Measurements from ENCODE around the gene SLC25A3. TPM values are rescaled to one million over a fixed set of nuclear protein-coding genes. Genes with fewer than 3 reads are reported as not detected.
"Not testable (repeated sequence)": the region's sequence is repeated elsewhere in the genome, so short reads cannot be mapped to it uniquely, and the experiment has no call there.

The SLC25A3 gene
- total and polyA plus RNA-seq, 4 donors = 352 to 474 (median 443) TPM

DNA sequence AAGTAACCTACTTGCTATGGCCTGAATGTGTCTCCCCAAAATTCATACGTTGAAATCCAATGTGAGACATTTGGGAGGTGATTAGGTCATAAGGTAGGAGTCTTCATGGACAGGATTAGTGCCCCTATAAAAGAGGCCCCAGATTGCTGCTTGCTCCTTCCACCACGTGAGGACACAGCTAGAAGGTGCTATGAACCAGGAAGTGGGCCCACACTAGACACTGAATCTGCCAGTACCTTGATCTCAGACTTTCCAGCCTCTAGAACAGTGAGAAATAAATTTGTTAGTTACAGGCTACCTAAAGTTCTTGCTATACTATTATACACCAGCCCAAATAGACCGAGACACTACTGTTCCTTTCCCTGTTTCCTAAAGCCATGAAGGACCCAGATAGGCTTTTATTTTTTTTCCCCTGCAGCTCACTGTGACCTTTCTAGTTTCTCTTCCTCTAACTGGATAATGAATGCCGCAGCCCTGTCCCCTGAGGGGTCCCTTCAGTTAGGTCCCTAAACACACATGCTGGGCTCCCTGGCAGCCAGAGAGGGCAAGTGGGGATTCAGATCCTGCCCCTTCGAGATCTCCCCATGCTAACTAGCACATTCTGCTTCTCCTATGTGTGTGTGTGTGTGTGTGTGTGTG is 19.3 kb downstream of the SLC25A3 start:
- H3K27me3 ChIP-seq (ENCODE audit: control insufficient read depth, insufficient read depth, low read length) = no peaks in the 10 kb centered on the region
- no peaks in the 10 kb centered on the region for H3K36me3 ChIP-seq (ENCODE audit: control insufficient read depth, insufficient read depth, low read length)
- H3K27ac ChIP-seq (ENCODE audit: low read depth, low read length) = no peak overlapping the region
- H3K9me3 ChIP-seq (ENCODE audit: control insufficient read depth, insufficient read depth, low read length) = no peaks in the 10 kb centered on the region
- WGBS (ENCODE audit: insufficient coverage) = 85% methylated on average over 4 of the region's 5 CpGs
- no peak for DNase-seq (ENCODE audit: low read depth in 4 of 6, low spot score in 6 of 6)
- no peak overlapping the region for H3K4me3 ChIP-seq (ENCODE audit: low read depth, low read length)
- no peaks in the 10 kb centered on the region for H3K4me1 ChIP-seq (ENCODE audit: control insufficient read depth, insufficient read depth, low read length)

DNA sequence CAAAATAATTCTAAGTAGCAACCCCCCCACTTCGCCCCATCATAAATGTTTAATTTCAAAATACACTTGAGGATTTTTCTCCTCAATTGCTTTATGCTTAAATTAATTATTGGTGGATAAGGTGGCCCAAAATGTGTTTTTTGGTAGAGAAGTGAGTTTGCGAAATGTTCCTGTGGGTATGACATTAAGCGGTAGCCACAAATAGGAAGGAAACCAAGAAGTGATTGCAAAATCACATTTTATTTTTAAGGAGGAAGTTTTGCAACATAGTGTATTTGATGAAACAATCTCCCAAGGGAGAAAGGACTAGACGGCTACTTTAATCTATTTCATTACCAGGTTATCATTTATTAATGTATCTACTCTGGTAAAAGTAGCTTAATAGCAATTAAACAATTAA is 25.5 kb downstream of the SLC25A3 start:
- no peak overlapping the region for H3K27ac ChIP-seq (ENCODE audit: low read depth, low read length)
- no peak overlapping the region for H3K4me3 ChIP-seq (ENCODE audit: low read depth, low read length)
- no peaks in the 10 kb centered on the region for H3K36me3 ChIP-seq (ENCODE audit: control insufficient read depth, insufficient read depth, low read length)
- DNase-seq (ENCODE audit: low read depth in 4 of 6, low spot score in 6 of 6) = no peak
- H3K9me3 ChIP-seq (ENCODE audit: control insufficient read depth, insufficient read depth, low read length) = no peaks in the 10 kb centered on the region
- 83% methylated on average over 2 of the region's 4 CpGs for WGBS (ENCODE audit: insufficient coverage)
- no peaks in the 10 kb centered on the region for H3K4me1 ChIP-seq (ENCODE audit: control insufficient read depth, insufficient read depth, low read length)
- no peaks in the 10 kb centered on the region for H3K27me3 ChIP-seq (ENCODE audit: control insufficient read depth, insufficient read depth, low read length)

DNA sequence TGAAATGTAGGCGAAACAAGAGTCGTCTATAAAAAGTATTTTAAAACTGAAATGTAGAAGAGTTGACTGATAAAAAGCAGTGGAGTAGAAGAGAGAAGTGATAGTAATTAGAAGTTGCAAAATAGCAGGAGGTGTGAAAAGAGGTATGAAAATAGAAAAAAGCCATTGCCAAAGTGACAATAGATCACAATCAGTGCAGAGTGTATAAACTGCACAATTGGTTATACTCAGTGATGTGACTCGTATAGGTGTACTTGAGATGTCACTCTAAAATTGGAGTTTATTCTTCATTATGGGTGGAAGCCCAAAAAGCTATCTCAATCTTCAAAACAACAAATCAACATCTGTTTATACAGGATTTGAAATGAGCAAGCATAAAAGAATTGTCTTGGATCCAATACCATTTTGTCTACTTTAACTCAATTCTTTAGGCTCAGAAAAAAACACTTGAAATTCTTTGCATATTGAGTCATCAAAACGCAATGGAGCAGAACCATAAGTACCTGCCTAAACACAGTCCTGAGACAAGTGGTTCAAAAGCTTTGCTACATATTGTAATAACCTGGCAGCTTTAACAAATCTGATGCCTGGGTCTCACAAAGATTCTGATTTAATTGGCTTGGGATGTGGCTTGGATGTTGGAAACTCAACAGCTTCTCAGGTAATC is 42.3 kb downstream of the SLC25A3 start:
- no peak overlapping the region for H3K4me3 ChIP-seq (ENCODE audit: low read depth, low read length)
- H3K9me3 ChIP-seq (ENCODE audit: control insufficient read depth, insufficient read depth, low read length) = no peaks in the 10 kb centered on the region
- peaks cover 4% of the 10 kb centered on the region for H3K36me3 ChIP-seq (ENCODE audit: control insufficient read depth, insufficient read depth, low read length)
- H3K4me1 ChIP-seq (ENCODE audit: control insufficient read depth, insufficient read depth, low read length) = peaks cover 2% of the 10 kb centered on the region
- WGBS (ENCODE audit: insufficient coverage) = 100% methylated on average over 2 of the region's 4 CpGs
- no peak overlapping the region for H3K27ac ChIP-seq (ENCODE audit: low read depth, low read length)
- DNase-seq (ENCODE audit: low read depth in 4 of 6, low spot score in 6 of 6) = no peak
- no peaks in the 10 kb centered on the region for H3K27me3 ChIP-seq (ENCODE audit: control insufficient read depth, insufficient read depth, low read length)

DNA sequence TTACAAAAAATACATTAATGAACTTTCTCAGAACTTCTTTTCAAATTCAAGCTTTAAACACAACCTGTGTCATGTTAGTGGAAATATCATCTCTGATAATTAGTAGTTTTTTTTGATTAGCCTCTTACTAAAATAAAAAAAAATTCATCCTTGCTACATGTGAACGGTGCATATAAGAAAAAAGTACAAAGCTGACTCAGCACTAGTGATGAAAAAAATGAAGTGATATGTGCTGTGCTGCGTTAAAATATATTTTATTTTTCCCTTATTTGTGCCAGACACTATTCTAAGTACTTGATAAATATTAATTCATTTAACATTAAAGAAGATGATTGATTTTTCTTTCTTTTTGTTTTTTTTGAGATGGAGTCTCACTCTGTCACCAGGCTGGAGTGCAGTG is 43.6 kb downstream of the SLC25A3 start:
- H3K4me3 ChIP-seq (ENCODE audit: low read depth, low read length) = no peak overlapping the region
- no peak overlapping the region for H3K27ac ChIP-seq (ENCODE audit: low read depth, low read length)
- no peaks in the 10 kb centered on the region for H3K27me3 ChIP-seq (ENCODE audit: control insufficient read depth, insufficient read depth, low read length)
- no peak for DNase-seq (ENCODE audit: low read depth in 4 of 6, low spot score in 6 of 6)
- no peaks in the 10 kb centered on the region for H3K9me3 ChIP-seq (ENCODE audit: control insufficient read depth, insufficient read depth, low read length)
- H3K4me1 ChIP-seq (ENCODE audit: control insufficient read depth, insufficient read depth, low read length) = peaks cover 2% of the 10 kb centered on the region
- no CpG with 5 or more reads among the region's 2 CpGs for WGBS (ENCODE audit: insufficient coverage)
- H3K36me3 ChIP-seq (ENCODE audit: control insufficient read depth, insufficient read depth, low read length) = peaks cover 1% of the 10 kb centered on the region

DNA sequence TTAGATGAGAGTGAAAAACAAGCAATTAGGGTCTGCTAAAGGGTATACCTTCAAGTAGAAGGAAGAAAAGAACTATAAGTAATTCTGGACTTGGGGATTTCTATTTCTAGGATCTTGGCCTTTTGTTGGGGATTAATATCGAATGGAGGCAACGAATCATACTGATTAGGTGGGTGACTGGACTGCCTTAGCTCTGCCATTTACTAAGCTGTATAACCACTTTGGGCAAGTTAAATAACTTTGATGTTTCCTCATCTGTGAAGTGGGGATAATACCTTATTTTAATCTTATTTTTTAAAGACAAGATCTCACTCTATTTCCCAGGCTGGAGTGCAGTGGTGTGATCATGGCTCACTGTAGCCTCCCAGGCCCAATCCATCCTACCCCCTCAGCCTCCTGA is 44.5 kb downstream of the SLC25A3 start:
- no CpG with 5 or more reads among the region's 2 CpGs for WGBS (ENCODE audit: insufficient coverage)
- H3K27me3 ChIP-seq (ENCODE audit: control insufficient read depth, insufficient read depth, low read length) = no peaks in the 10 kb centered on the region

DNA sequence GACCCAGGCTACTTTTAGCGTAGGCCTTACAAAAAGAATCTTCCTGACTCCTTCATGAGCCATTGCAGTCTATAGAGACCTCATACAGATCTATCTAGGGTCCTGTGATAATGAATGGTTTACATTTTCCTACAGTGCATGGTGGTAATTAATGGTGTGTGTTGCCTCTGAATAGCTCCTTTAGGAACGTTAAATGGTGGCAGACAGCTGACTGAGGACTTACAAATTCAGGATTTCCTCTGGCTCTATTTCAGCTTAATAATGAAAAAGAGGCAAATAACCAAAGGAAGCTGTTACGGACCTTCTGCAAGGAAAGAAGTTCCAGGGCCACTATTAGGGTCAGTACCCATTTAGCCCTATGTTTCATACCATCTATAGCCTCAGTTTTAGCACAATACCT is 46.0 kb downstream of the SLC25A3 start:
- no peaks in the 10 kb centered on the region for H3K9me3 ChIP-seq (ENCODE audit: control insufficient read depth, insufficient read depth, low read length)
- WGBS (ENCODE audit: insufficient coverage) = 45% methylated on average over 2 of the region's 3 CpGs
- no peaks in the 10 kb centered on the region for H3K36me3 ChIP-seq (ENCODE audit: control insufficient read depth, insufficient read depth, low read length)
- H3K4me1 ChIP-seq (ENCODE audit: control insufficient read depth, insufficient read depth, low read length) = peaks cover 13% of the 10 kb centered on the region
- no peak overlapping the region for H3K4me3 ChIP-seq (ENCODE audit: low read depth, low read length)
- peak in 2 of 6 donors; percentile 8 to 80 for DNase-seq (ENCODE audit: low read depth in 4 of 6, low spot score in 6 of 6)
- no peak overlapping the region for H3K27ac ChIP-seq (ENCODE audit: low read depth, low read length)
- H3K27me3 ChIP-seq (ENCODE audit: control insufficient read depth, insufficient read depth, low read length) = no peaks in the 10 kb centered on the region

More for the DNA sequence above, 44.5 kb downstream of the SLC25A3 start:
- Histone ChIP-seq H3K36me3 (ENCODE audit: control insufficient read depth, insufficient read depth, low read length) (no peaks in the 10 kb centered on the region), H3K9me3 (ENCODE audit: control insufficient read depth, insufficient read depth, low read length) (no peaks in the 10 kb centered on the region), H3K27ac (ENCODE audit: low read depth, low read length) (no peak overlapping the region), H3K4me3 (ENCODE audit: low read depth, low read length) (no peak overlapping the region), H3K4me1 (ENCODE audit: control insufficient read depth, insufficient read depth, low read length) (peaks cover 5% of the 10 kb centered on the region)
- no peak for DNase-seq (ENCODE audit: low read depth in 4 of 6, low spot score in 6 of 6)

DNA sequence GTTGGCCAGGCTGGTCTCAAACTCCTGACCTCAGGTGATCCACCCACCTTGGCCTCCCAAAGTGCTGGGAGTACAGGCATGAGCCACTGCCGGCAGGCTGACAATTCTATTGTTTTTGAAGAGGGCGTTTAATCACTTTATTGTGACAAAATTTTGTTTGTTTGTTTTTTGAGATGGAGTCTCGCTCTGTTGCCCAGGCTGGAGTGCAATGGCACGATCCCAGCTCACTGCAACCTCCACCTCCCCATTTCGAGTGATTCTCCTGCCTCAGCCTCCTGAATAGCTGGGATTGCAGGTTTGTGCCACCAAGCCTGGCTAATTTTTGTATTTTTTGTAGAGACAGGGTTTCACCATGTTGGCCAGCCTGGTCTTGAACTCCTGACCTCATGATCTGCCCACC is 49.3 kb downstream of the SLC25A3 start:
- WGBS (ENCODE audit: insufficient coverage) = 94% methylated on average over 3 of the region's 5 CpGs
- not testable (repeated sequence) for H3K4me3 ChIP-seq (ENCODE audit: low read depth, low read length)

DNA sequence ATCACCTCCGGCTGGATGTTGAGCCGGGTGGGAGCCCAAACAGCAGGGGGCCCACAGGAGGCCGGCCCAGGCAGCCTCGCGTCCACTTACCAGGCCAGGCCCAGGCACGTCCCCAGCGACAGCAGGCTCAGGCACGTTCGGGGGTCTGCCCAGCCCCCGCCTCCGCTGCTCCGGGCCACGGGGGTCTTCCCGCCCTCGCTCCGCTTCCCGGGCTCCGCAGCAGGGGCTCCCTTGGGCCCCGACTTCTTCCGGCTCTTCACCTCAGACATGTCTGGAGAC is 50.9 kb downstream of the SLC25A3 start:
- Histone ChIP-seq H3K4me3 (ENCODE audit: low read depth, low read length) (peak overlapping the region; percentile 89), H3K36me3 (ENCODE audit: control insufficient read depth, insufficient read depth, low read length) (peaks cover 1% of the 10 kb centered on the region), H3K27me3 (ENCODE audit: control insufficient read depth, insufficient read depth, low read length) (no peaks in the 10 kb centered on the region), H3K27ac (ENCODE audit: low read depth, low read length) (peak overlapping the region; percentile 87), H3K9me3 (ENCODE audit: control insufficient read depth, insufficient read depth, low read length) (no peaks in the 10 kb centered on the region), H3K4me1 (ENCODE audit: control insufficient read depth, insufficient read depth, low read length) (peaks cover 11% of the 10 kb centered on the region)
- 0% methylated on average over 20 of the region's 20 CpGs for WGBS (ENCODE audit: insufficient coverage)
- peak in 1 of 6 donors; percentile 10 for DNase-seq (ENCODE audit: low read depth in 4 of 6, low spot score in 6 of 6)

More for the DNA sequence above, 49.3 kb downstream of the SLC25A3 start:
- H3K27ac ChIP-seq (ENCODE audit: low read depth, low read length); H3K36me3 ChIP-seq (ENCODE audit: control insufficient read depth, insufficient read depth, low read length); H3K9me3 ChIP-seq (ENCODE audit: control insufficient read depth, insufficient read depth, low read length); H3K27me3 ChIP-seq (ENCODE audit: control insufficient read depth, insufficient read depth, low read length); DNase-seq (ENCODE audit: low read depth in 4 of 6, low spot score in 6 of 6): not testable (repeated sequence)
- H3K4me1 ChIP-seq (ENCODE audit: control insufficient read depth, insufficient read depth, low read length) = peaks cover 13% of the 10 kb centered on the region

DNA sequence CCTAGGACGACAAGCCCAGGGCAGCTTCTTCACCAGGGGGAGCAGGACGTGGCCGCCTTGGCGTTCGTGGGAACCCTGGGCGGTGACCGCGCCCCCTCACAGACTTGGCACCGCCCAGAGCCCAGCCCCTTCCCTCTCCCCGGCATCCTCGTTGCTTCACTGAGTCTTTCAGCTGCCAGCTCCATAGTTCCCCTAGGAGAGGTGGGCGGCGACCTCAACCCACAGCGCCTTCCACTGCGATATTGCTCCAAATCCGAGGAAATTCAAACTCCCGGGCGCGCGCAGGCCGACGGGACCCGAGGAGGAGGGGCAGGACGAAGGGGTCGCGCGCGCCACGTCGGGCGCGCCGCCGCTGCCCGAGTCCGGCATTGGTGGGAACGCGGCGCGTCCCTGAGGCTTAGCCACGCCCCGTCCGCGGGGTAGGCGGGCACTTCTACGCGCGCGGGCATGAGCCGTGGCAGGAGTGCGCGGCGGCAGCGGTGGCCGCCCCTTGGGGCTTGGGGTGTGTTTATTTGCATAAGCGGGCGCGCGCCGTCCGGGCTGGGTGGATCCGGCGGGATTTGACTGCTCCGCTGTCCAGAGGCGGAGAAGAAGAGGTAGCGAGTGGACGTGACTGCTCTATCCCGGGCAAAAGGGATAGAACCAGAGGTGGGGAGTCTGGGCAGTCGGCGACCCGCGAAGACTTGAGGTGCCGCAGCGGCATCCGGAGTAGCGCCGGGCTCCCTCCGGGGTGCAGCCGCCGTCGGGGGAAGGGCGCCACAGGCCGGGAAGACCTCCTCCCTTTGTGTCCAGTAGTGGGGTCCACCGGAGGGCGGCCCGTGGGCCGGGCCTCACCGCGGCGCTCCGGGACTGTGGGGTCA is 51.5 kb downstream of the SLC25A3 start, which contains the start of the genes APAF1 and IKBIP:
APAF1 (plus strand) TSS at position 579 of the 860 bp plus-strand sequence. CDS start 3,070 bp downstream, outside the sequence.
IKBIP (minus strand) TSS at position 77 of the 860 bp plus-strand sequence. CDS start 87 bp downstream, outside the sequence.
- H3K36me3 ChIP-seq (ENCODE audit: control insufficient read depth, insufficient read depth, low read length) = peaks cover 7% of the 10 kb centered on the region
- peak within 1 kb of the TSS; percentile 87 for H3K27ac ChIP-seq (ENCODE audit: low read depth, low read length)
- H3K4me3 ChIP-seq (ENCODE audit: low read depth, low read length) = peak within 1 kb of the TSS; percentile 89
- no peaks in the 10 kb centered on the region for H3K27me3 ChIP-seq (ENCODE audit: control insufficient read depth, insufficient read depth, low read length)
- DNase-seq (ENCODE audit: low read depth in 4 of 6, low spot score in 6 of 6) = peak; percentile 92 to 99 (median 96)
- WGBS (ENCODE audit: insufficient coverage) = under 1% methylated on average over 91 of the region's 91 CpGs
- H3K4me1 ChIP-seq (ENCODE audit: control insufficient read depth, insufficient read depth, low read length) = peaks cover 11% of the 10 kb centered on the region
- no peaks in the 10 kb centered on the region for H3K9me3 ChIP-seq (ENCODE audit: control insufficient read depth, insufficient read depth, low read length)

Measured in spinal cord (tissue), 10 donors.